Measurements from ENCODE around the gene PIM2. TPM values are rescaled to one million over a fixed set of nuclear protein-coding genes. Genes with fewer than 3 reads are reported as not detected.

The PIM2 gene
- total RNA-seq, 1 donor from 2014 or later: 6.8 TPM

GRCh38 chrX:48913605-48914366 lies 5.0 kb downstream of the PIM2 start:
- TF ChIP-seq CTCF (IDR thresholded peaks at IDR 0.05; ENCODE audit: insufficient read depth, low read length, severe bottlenecking): no peak
- DNase-seq (ENCODE audit: low read depth) (no peak), FAIRE-seq (no peak)
- H3K36me3 ChIP-seq (ENCODE audit: control insufficient read depth, insufficient read depth, low read length): peaks cover 3% of the 10 kb centered on the region
- H3K27me3 ChIP-seq (ENCODE audit: control insufficient read depth, insufficient read depth, low read length): no peaks in the 10 kb centered on the region
- H3K4me3 ChIP-seq (ENCODE audit: low read depth, low read length): no peak overlapping the region

DNA sequence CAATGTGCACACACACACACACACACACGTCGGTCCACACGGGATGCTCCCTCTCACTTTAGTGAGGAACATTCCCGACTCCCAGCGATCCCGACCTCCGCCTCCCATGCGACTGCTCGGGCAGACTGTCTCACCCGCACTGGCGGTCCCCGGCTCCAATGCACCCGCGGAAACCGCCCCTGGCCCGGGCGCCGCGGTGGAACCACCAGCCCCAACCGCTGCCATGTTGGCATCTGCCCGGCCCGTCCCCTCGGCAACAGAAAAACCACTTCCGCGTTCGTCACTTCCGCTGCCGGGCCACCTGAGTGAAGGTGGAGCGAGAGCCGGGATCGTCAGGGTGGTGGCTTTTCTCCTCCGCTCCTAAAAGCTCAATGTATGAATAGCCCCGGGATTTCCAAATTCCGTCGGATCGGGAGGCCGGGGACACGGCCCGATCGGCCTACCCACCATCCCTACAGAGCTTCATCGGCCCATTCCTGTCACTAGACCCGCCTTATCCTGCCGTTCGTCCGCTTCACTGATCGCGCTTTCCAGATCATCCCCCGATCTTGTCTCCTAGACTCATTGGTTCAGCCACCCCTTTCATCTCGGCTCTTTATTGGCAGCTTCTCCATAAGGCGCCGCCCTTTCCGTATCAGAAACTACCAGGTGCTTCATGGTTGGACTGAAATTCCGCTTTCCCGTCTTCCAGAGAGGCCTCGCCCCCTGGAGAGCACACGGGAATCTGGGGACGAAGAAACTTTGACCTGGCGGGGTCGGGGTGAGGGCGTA lies 7.2 kb downstream of the PIM2 start, which contains the start of gene SLC35A2:
Gene SLC35A2 (minus strand): TSS at position 235 of the 771 bp plus-strand sequence. CDS start 10 bp downstream, at position 225.
- peak; percentile 13 for FAIRE-seq
- peak; percentile 78 for DNase-seq (ENCODE audit: low read depth)
- peaks cover 3% of the 10 kb centered on the region for H3K36me3 ChIP-seq (ENCODE audit: control insufficient read depth, insufficient read depth, low read length)
- no peak for TF ChIP-seq CTCF (IDR thresholded peaks at IDR 0.05; ENCODE audit: insufficient read depth, low read length, severe bottlenecking)
- peak within 1 kb of the TSS; percentile 55 for H3K4me3 ChIP-seq (ENCODE audit: low read depth, low read length)
- no peaks in the 10 kb centered on the region for H3K27me3 ChIP-seq (ENCODE audit: control insufficient read depth, insufficient read depth, low read length)

DNA sequence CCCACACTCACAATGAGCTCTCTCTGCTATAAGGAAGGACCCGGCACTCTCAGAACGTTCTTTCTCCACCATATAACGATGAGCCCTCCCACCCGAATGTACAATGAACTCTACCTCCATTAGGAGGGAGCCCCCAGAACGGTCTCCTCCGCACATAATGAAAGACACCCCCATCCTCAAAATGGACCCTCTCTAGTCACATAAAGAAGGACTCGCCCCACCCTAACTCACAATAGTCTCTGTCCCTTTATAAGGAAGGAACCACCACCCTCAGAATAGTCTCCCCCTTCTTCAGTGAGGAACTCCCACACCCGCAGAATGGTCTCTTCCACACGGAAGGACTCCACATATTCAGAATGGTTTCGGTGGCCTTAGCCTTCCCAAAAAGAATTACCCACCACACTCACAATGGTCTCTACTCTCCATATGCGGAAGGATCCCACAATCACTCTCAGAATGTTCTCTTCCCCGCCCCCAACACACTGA lies 7.9 kb downstream of the PIM2 start:
- FAIRE-seq (no peak), DNase-seq (ENCODE audit: low read depth) (no peak)
- H3K27me3 ChIP-seq (ENCODE audit: control insufficient read depth, insufficient read depth, low read length): no peaks in the 10 kb centered on the region
- TF ChIP-seq CTCF (IDR thresholded peaks at IDR 0.05; ENCODE audit: insufficient read depth, low read length, severe bottlenecking): no peak
- H3K36me3 ChIP-seq (ENCODE audit: control insufficient read depth, insufficient read depth, low read length): peaks cover 3% of the 10 kb centered on the region
- H3K4me3 ChIP-seq (ENCODE audit: low read depth, low read length): peak overlapping the region; percentile 55

DNA sequence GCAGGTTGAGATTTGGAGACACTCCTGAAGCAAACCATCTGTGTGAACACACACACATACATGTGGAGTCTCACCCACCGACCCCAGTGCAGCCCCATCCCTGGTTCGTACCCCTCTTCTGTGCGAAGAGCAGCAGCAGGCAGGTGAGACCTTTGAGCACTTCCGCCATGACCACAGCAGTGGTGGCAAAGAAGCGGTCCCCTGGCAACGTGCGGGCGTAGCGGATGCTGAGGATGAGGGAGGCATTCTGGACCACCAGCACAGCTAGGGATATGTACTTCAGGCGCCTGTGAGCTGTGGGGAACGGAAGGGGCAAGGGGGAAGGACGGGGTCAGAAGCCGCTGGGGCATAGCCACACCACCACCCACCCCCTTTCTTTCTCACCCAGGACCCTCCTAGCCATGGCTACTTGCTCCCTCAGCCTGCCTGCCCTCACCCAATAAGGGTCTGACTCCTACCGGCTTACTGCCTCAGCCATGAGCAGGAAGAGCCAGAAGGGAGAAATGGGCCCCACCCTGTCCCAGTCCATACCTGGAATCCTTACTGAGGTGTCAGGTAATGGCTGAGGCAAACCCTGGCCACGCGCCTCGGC lies 9.0 kb downstream of the PIM2 start:
- no peak for TF ChIP-seq CTCF (IDR thresholded peaks at IDR 0.05; ENCODE audit: insufficient read depth, low read length, severe bottlenecking)
- FAIRE-seq (no peak), DNase-seq (ENCODE audit: low read depth) (no peak)
- H3K36me3 ChIP-seq (ENCODE audit: control insufficient read depth, insufficient read depth, low read length): peaks cover 2% of the 10 kb centered on the region
- H3K4me3 ChIP-seq (ENCODE audit: low read depth, low read length): no peak overlapping the region
- H3K27me3 ChIP-seq (ENCODE audit: control insufficient read depth, insufficient read depth, low read length): no peaks in the 10 kb centered on the region

DNA sequence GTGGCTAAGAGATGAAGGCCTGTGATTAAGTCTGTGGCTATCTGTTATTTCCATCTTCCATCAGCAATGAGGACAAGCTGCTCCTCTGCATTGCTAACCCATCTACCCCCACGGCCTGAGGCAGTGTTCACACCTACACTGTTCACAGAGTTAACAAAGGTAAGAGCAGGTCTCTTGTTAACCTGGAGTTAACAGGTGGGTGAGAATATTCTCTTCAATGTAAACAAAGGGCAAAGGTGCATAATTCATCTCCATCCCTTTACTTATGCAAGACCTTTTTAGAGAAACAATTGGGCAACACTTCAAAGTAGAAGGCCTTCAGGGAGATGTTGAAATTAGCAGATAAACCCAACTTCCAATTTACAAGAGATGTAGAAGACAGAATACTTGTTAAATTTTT lies 10.2 kb downstream of the PIM2 start:
- FAIRE-seq (no peak), DNase-seq (ENCODE audit: low read depth) (no peak)
- peaks cover 2% of the 10 kb centered on the region for H3K36me3 ChIP-seq (ENCODE audit: control insufficient read depth, insufficient read depth, low read length)
- no peak overlapping the region for H3K4me3 ChIP-seq (ENCODE audit: low read depth, low read length)
- TF ChIP-seq CTCF (IDR thresholded peaks at IDR 0.05; ENCODE audit: insufficient read depth, low read length, severe bottlenecking): no peak
- no peaks in the 10 kb centered on the region for H3K27me3 ChIP-seq (ENCODE audit: control insufficient read depth, insufficient read depth, low read length)
